HG03558 (cell line): ENCODE results near the gene TMEM145.
"Not testable (repeated sequence)": the region's sequence is repeated elsewhere in the genome, so short reads cannot be mapped to it uniquely, and the experiment has no call there.

Source experiments
- ATAC-seq: cut with Tn5 transposase; IDR thresholded peaks from one replicate; pipeline ENCODE4 v1.9.1; 2021; ENCODE audit warnings: moderate number of reproducible peaks; ENCODE audit not compliant: unreplicated experiment; ENCODE audit errors: extremely low read depth

TMEM145 gene

DNA sequence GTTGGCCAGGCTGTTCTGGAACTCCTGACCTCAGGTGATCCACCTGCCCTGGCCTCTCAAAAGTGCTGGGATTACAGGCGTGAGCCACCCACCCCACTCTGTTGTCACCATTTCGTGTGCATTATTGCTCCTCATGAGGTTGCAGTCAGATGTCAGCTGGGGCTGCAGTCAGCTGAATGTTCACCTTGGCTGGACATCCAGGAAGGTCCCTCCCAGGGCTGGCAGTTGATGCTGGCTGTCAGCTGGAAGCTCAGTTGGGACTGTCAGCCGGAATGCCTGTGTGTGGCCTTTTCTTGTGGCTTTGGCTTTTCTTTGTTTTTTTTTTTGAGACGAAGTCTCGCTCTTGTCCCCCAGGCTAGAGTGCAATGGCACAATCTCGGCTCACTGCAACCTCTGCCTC is 18.9 kb downstream of the TMEM145 start:
- no peak for ATAC-seq

- no peak for ATAC-seq
Measured at GRCh38 chr19:42333018-42333417, 19.9 kb downstream of the TMEM145 start.

- no peak for ATAC-seq
Measured at GRCh38 chr19:42333975-42334696, 21.0 kb downstream of the TMEM145 start.

- no peak for ATAC-seq
Measured at GRCh38 chr19:42334697-42335373, 21.7 kb downstream of the TMEM145 start.

GRCh38 chr19:42335374-42335936 is 22.3 kb downstream of the TMEM145 start:
- no peak for ATAC-seq

GRCh38 chr19:42335971-42336370 is 22.9 kb downstream of the TMEM145 start:
- no peak for ATAC-seq

DNA sequence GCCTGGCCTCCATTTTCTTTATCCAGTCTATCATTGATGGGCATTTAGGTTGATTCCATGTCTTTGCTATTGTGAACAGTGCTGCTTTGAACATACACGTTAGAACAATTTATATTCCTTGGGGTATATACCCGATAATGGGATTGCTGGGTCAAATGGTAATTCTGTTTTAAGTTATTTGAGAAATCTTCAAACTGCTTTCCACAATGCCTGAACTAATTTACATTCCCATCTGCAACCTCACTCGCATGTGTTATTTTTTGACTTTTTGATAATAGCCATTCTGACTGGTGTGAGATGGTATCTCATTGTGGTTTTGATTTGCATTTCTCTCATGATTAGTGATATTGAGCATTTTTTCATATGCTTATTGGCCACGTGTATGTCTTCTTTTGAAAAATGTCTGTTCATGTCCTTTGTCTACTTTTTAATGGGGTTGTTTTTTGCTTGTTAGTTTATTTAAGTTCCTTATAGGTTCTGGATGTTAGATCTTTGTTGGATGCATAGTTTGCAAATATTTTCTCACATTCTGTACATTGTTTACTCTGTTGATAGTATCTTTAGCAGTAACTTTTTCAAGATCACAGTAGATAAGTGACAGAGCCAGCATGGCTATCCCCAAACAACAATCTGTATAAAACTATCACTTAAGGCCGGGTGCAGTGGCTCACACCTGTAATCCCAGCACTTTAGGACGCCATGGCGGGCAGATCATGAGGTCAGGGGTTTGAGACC is 26.2 kb downstream of the TMEM145 start:
- ATAC-seq: not testable (repeated sequence)

DNA sequence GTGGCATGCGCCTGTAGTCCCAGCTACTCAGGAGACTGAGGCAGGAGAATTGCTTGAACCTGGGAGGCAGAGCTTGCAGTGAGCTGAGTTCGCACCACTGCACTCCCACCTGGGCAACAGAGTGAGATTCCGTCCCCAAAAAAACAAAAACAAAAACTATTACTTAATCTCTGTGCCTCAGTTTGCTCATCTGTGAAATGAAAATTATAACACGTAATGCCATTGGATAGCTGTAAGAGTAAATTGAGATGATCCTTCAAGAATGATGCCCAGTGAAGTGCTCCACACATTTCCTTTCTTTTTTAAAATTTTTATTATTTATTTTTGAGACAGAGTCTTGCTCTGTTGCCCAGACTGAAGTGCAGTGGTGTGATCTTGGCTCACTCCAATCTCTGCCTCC is 26.8 kb downstream of the TMEM145 start:
- ATAC-seq: not testable (repeated sequence)

GRCh38 chr19:42343344-42344110 is 30.4 kb downstream of the TMEM145 start:
- no peak for ATAC-seq

DNA sequence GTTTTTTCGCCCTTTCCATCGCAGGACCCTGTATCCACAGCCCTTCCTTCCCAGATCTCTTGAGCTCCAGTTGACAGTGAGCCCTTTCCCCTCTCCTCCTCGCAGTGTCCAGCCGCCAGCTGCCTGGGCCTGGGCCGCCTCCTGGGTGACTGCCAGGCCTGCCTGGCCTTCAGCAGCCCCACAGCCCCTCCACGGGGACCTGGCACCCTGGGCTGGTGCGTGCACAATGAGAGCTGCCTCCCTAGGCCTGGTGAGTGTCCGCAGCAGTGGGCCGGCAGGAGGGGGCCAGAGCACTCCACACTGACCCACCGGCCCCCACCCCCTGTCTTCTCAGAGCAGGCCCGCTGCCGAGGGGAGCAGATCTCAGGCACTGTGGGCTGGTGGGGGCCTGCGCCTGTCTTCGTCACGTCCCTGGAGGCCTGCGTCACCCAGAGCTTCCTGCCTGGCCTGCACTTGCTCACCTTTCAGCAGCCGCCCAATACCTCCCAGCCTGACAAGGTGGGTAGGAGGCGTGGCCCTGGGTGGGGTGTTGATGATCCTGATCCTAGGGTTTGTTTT is 31.3 kb downstream of the TMEM145 start:
- ATAC-seq: no peak

- ATAC-seq: no peak
Measured at GRCh38 chr19:42345191-42345812, 32.2 kb downstream of the TMEM145 start.

- no peak for ATAC-seq
Measured at GRCh38 chr19:42348211-42348610, 35.1 kb downstream of the TMEM145 start.

DNA sequence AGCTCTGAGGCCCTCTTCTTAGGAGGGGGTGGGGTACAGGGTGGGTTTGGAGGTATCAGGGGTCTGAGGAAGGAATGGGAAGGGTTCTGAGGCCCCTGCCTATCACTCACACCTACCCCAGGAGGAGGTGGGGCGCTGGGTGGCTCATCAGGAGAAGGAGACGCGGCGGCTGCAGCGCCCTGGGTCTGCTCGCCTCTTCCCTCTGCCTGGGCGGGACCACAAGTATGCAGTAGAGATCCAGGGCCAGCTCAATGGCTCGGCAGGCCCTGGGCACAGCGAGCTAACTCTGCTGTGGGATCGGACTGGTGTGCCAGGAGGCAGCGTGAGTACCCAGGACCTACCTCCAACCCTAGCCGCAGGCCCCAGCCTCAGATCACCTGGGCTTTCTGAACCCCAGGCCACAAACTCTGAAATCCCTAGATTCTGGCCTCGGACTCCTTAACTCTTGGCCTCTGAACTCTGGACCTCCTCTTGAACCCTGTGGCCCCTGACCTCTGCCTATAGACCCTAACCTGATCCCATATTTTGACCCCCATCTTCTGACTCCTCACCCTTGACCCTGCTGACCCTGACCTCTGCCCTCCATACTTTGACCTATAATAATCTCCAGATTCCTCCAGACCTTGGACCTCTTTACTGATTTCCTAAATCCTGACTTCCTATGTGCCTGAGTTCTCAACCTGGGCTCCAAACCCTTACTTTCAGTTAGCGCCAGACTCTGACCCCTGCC is 36.4 kb downstream of the TMEM145 start:
- no peak for ATAC-seq

- no peak for ATAC-seq
Measured at GRCh38 chr19:42350417-42350816, 37.3 kb downstream of the TMEM145 start.

DNA sequence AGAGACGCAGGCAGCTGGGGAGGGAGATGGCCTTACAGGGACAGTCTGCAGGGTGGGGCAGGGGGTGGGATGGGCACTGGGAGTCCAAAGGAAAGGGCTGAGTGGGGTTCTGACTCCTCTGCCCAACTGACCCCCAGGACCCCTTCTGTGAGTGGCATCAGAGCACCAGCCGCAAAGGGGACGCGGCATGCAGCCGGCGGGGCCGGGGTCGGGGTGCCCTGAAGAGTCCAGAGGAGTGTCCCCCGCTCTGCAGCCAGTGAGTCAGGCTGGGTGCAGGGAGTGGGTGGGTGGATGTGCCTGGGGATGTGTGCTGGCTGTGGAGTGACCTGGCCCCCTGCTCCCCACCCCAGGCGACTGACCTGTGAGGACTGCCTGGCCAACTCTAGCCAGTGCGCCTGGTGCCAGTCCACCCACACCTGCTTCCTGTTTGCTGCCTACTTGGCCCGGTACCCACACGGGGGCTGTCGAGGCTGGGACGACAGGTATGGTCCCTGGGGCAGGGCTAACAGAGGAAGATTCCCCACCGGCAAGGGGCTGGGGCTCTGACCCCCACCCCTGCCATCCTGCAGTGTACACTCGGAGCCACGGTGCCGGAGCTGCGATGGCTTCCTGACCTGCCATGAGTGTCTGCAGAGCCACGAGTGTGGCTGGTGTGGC is 38.1 kb downstream of the TMEM145 start:
- ATAC-seq: no peak

- ATAC-seq: no peak
Measured at GRCh38 chr19:42352301-42353259, 39.5 kb downstream of the TMEM145 start.

GRCh38 chr19:42353341-42354015 is 40.4 kb downstream of the TMEM145 start:
- no peak for ATAC-seq
